Trophoblast cell (in vitro differentiated cells and primary cell): Measurements from ENCODE around the gene ORMDL2.

ENCODE experiments used
- DNase-seq, 2 donors: peaks; one replicate each; pipeline ENCODE4 v3.0.0-alpha.2; 2016
- H2AFZ ChIP-seq: 2 replicates; pipeline ENCODE4 v1.6.1; 2013; ENCODE audit warnings: low read length, moderate library complexity, mild to moderate bottlenecking; ENCODE audit not compliant: insufficient read depth, poor library complexity
- H2AK5ac ChIP-seq: 2 replicates; pipeline ENCODE4 v1.6.1; 2013; ENCODE audit warnings: mild to moderate bottlenecking, low read length
- H2BK120ac ChIP-seq: 2 replicates; pipeline ENCODE4 v1.6.1; 2013; ENCODE audit warnings: low read length, mild to moderate bottlenecking, moderate library complexity; ENCODE audit not compliant: insufficient read depth, poor library complexity
- H2BK12ac ChIP-seq: 2 replicates; pipeline ENCODE4 v1.6.1; 2013; ENCODE audit warnings: mild to moderate bottlenecking, low read length, moderate library complexity
- H2BK5ac ChIP-seq: 2 replicates; pipeline ENCODE4 v1.6.1; 2013; ENCODE audit warnings: low read length, low read depth, moderate library complexity, mild to moderate bottlenecking; ENCODE audit not compliant: poor library complexity
- H3K14ac ChIP-seq: 2 replicates; pipeline ENCODE4 v1.6.1; 2013; ENCODE audit warnings: mild to moderate bottlenecking, low read length
- H3K18ac ChIP-seq: 2 replicates; pipeline ENCODE4 v1.6.1; 2013; ENCODE audit warnings: mild to moderate bottlenecking, low read length
- H3K23ac ChIP-seq: 2 replicates; pipeline ENCODE4 v1.6.1; 2013; ENCODE audit warnings: low read length
- H3K27ac ChIP-seq: 2 replicates; pipeline ENCODE4 v1.5.1; 2013; ENCODE audit warnings: low read depth, mild to moderate bottlenecking, inconsistent platforms, low read length, moderate library complexity
- H3K27me3 ChIP-seq: 2 replicates; pipeline ENCODE4 v1.6.1; 2013; ENCODE audit warnings: inconsistent platforms, mild to moderate bottlenecking, low read length, moderate library complexity; ENCODE audit not compliant: insufficient read depth
- H3K36me3 ChIP-seq, 2 experiments: 1 replicate in 1 of 2; 2 replicates in 1 of 2; pipeline ENCODE4 v1.6.1; 2013; ENCODE audit warnings: low read length in 2 of 2, mild to moderate bottlenecking in 2 of 2, moderate library complexity in 1 of 2; ENCODE audit not compliant: insufficient read depth in 2 of 2, control insufficient read depth in 1 of 2
- H3K4ac ChIP-seq: 2 replicates; pipeline ENCODE4 v1.6.1; 2013; ENCODE audit warnings: low read depth, mild to moderate bottlenecking, low read length, moderate library complexity
- H3K4me1 ChIP-seq, 2 experiments: 1 replicate in 1 of 2; 2 replicates in 1 of 2; pipeline ENCODE4 v1.6.1; 2013; ENCODE audit warnings: low read length in 2 of 2, mild to moderate bottlenecking in 2 of 2, moderate library complexity in 1 of 2; ENCODE audit not compliant: insufficient read depth in 2 of 2, control insufficient read depth in 1 of 2
- H3K4me2 ChIP-seq: 2 replicates; pipeline ENCODE4 v1.6.1; 2013; ENCODE audit warnings: inconsistent platforms, mild to moderate bottlenecking, low read length, moderate library complexity
- H3K4me3 ChIP-seq: 2 replicates; pipeline ENCODE4 v1.5.1; 2013; ENCODE audit warnings: mild to moderate bottlenecking, low read depth, low read length, inconsistent platforms
- H3K79me1 ChIP-seq: one replicate; pipeline ENCODE4 v1.6.1; 2013; ENCODE audit warnings: low read length
- H3K79me2 ChIP-seq: 2 replicates; pipeline ENCODE4 v1.6.1; 2013; ENCODE audit warnings: low read length, mild to moderate bottlenecking; ENCODE audit not compliant: control insufficient read depth, insufficient read depth, poor library complexity
- H3K9ac ChIP-seq: 2 replicates; pipeline ENCODE4 v1.6.1; 2013; ENCODE audit warnings: mild to moderate bottlenecking, low read length
- H3K9me3 ChIP-seq: 2 replicates; pipeline ENCODE4 v1.6.1; 2013; ENCODE audit warnings: low read depth, mild to moderate bottlenecking, control low read depth, inconsistent platforms, low read length; ENCODE audit not compliant: insufficient read depth
- H4K12ac ChIP-seq: 2 replicates; pipeline ENCODE4 v1.6.1; 2013; ENCODE audit warnings: low read depth, mild to moderate bottlenecking, low read length, moderate library complexity
- H4K8ac ChIP-seq: 2 replicates; pipeline ENCODE4 v1.6.1; 2013; ENCODE audit warnings: low read depth, mild to moderate bottlenecking, low read length, moderate library complexity
- H4K91ac ChIP-seq: one replicate; pipeline ENCODE4 v1.6.1; 2013; ENCODE audit warnings: low read depth, mild to moderate bottlenecking, low read length, moderate library complexity
- WGBS: extraction: QIAGEN DNeasy Blood & Tissue Kit; methylation state at CpG from one replicate; pipeline ENCODE4 v1.1.7; 2013; ENCODE audit warnings: missing lambda C conversion rate; ENCODE audit not compliant: insufficient read length, insufficient coverage; ENCODE audit errors: extremely low coverage; 5-methylcytosine and 5-hydroxymethylcytosine counted together

Gene ORMDL2

GRCh38 chr12:55845785-55846496 lies 28.1 kb downstream of the ORMDL2 start:
- H4K12ac ChIP-seq = no peak overlapping the region
- peaks cover 11 to 18% of the 10 kb centered on the region in 2 experiments for H3K4me1 ChIP-seq
- WGBS = no CpG with 5 or more reads among the region's 7 CpGs
- H3K4ac ChIP-seq = no peak overlapping the region
- no peak overlapping the region for H3K9ac ChIP-seq
- H2BK12ac ChIP-seq = no peak overlapping the region
- no peak overlapping the region for H3K4me3 ChIP-seq
- no peaks in the 10 kb centered on the region for H3K36me3 ChIP-seq
- H4K8ac ChIP-seq = no peak overlapping the region
- H3K79me2 ChIP-seq = peaks cover 4% of the 10 kb centered on the region
- H2AK5ac ChIP-seq = no peak overlapping the region
- H3K79me1 ChIP-seq = peaks cover 6% of the 10 kb centered on the region
- H3K27me3 ChIP-seq = no peaks in the 10 kb centered on the region
- H3K9me3 ChIP-seq = no peaks in the 10 kb centered on the region
- H3K23ac ChIP-seq = no peak overlapping the region
- DNase-seq = no peak
- no peak overlapping the region for H3K27ac ChIP-seq
- no peak overlapping the region for H3K4me2 ChIP-seq
- no peak overlapping the region for H3K14ac ChIP-seq
- no peak overlapping the region for H2AFZ ChIP-seq
- H3K18ac ChIP-seq = no peak overlapping the region
- H2BK120ac ChIP-seq = no peak overlapping the region
- no peak overlapping the region for H4K91ac ChIP-seq
- H2BK5ac ChIP-seq = no peak overlapping the region

DNA sequence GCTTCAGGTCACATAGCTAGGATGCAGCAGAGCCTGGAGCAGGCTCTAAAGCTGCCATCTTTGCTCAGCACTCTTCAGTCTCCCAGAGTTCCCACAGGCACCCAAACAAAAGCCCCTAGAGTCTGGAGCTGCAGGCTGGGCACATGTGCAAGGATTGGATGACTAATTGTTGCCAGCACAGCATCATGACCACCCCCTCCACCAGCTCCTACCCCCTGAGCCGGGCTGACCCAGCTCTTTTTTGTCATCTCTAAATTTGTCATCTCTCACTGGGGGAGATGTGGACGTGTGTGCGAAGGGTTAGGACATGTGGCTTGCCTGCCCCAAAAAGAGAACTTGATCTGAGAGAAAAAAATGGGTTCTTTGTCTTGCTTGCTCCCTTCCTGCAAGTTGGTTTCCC lies 29.2 kb downstream of the ORMDL2 start:
- Histone ChIP-seq H3K9me3 (no peaks in the 10 kb centered on the region), H2AFZ (no peak overlapping the region)

DNA sequence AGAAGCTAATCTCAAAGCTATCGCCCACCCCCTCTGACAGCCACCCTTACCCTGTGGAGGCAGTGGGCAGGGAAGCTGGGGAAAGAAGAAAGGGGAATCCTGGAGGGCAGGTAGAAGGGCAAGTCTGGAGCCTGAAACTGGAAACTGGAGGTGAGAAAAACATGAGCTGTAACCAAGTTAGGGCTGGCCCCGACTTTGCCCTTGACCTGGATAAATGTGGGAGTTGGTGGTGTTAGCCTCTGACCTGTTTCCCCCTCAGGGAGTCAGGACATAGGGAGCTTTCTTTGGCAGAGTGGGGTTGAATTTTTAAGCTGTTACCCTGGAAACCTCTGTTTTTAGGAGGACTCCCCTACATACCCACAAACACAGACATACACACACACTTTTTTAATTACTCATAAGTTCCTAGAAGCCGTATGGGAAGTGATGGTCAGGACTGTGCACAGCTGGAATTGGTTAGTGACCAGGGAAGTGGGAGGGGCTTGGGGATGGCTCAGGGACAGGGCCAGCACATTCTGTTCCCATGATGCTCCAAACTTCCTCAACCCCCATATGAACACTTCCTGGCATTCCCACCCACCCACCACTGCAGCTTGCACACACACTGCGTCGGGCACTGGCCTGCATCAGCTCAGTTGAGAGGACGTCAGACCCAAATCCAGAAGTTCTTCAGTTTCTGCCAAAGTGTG lies 29.9 kb downstream of the ORMDL2 start:
- Histone ChIP-seq H3K18ac (no peak overlapping the region), H3K4ac (no peak overlapping the region), H3K27me3 (no peaks in the 10 kb centered on the region), H3K23ac (no peak overlapping the region), H3K36me3 (no peaks in the 10 kb centered on the region), H4K12ac (no peak overlapping the region), H2AFZ (no peak overlapping the region), H3K4me1 (peaks cover 3 to 11% of the 10 kb centered on the region in 2 experiments), H3K79me2 (no peaks in the 10 kb centered on the region), H4K91ac (no peak overlapping the region), H4K8ac (no peak overlapping the region), H3K4me3 (no peak overlapping the region), H2AK5ac (no peak overlapping the region), H3K4me2 (no peak overlapping the region), H3K79me1 (peaks cover under 1% of the 10 kb centered on the region), H2BK120ac (no peak overlapping the region), H3K9me3 (no peaks in the 10 kb centered on the region), H2BK5ac (no peak overlapping the region), H3K9ac (no peak overlapping the region), H3K14ac (no peak overlapping the region), H2BK12ac (no peak overlapping the region), H3K27ac (no peak overlapping the region)
- no CpG with 5 or more reads among the region's 6 CpGs for whole genome bisulfite sequencing
- peak; percentile 94 to 95 for DNase-seq

More for the DNA sequence above, 29.2 kb downstream of the ORMDL2 start:
- Histone ChIP-seq H3K4me2 (no peak overlapping the region), H3K9ac (no peak overlapping the region), H3K4me1 (peaks cover 10 to 15% of the 10 kb centered on the region in 2 experiments), H3K79me2 (peaks cover 4% of the 10 kb centered on the region), H4K8ac (no peak overlapping the region), H2BK12ac (no peak overlapping the region), H3K79me1 (peaks cover 6% of the 10 kb centered on the region), H3K23ac (no peak overlapping the region), H4K12ac (no peak overlapping the region), H2BK5ac (no peak overlapping the region), H4K91ac (no peak overlapping the region), H2BK120ac (no peak overlapping the region), H3K14ac (no peak overlapping the region), H3K27ac (no peak overlapping the region), H3K27me3 (no peaks in the 10 kb centered on the region), H3K36me3 (no peaks in the 10 kb centered on the region), H3K18ac (no peak overlapping the region), H3K4me3 (no peak overlapping the region), H3K4ac (no peak overlapping the region), H2AK5ac (no peak overlapping the region)
- peak; percentile 62 for DNase-seq
- WGBS = no CpG with 5 or more reads among the region's 3 CpGs

DNA sequence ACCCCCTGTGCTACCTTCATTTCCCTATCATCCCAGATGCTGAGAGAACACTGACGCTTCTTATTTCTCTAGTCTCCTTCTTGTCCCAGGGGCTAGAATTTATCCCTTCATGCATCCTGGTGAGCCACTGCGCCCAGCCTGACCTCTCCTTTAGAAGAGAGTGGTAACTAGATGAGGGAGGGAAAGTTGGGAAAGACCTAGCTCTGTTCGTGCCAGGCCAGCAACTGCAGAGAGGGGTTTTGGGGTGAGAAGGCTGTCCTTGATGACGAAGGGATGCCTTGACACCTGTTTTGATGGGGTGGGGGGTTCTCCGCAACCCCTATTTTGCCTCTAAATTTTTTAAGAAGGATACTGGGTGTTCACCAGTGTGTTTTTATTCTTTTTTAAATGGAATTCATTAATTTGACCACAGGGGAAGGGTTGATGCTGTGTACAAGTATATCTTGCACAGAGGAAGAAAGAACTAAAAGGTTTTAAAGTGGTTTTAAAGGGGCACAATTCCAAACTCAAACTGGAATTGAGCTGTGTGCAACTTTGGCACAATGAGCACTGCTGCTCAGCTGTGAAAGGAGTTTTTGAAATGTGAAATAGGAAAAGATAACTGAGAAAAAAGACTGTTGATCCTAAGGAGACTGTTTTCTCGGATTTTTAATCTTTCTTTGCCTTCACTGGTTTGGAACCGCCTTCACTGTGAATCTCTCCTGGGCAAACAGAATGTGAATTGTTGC lies 31.9 kb downstream of the ORMDL2 start:
- no peak overlapping the region for H3K9ac ChIP-seq
- no peaks in the 10 kb centered on the region for H3K79me1 ChIP-seq
- H3K27me3 ChIP-seq = no peaks in the 10 kb centered on the region
- no CpG with 5 or more reads among the region's 7 CpGs for WGBS
- no peak overlapping the region for H4K12ac ChIP-seq
- no peak overlapping the region for H3K23ac ChIP-seq
- no peak for DNase-seq
- H3K9me3 ChIP-seq = no peaks in the 10 kb centered on the region
- no peak overlapping the region for H4K91ac ChIP-seq
- no peak overlapping the region for H3K4me2 ChIP-seq
- H2BK5ac ChIP-seq = no peak overlapping the region
- no peaks in the 10 kb centered on the region for H3K36me3 ChIP-seq
- no peak overlapping the region for H2BK120ac ChIP-seq
- H4K8ac ChIP-seq = no peak overlapping the region
- H2AK5ac ChIP-seq = no peak overlapping the region
- H3K4ac ChIP-seq = no peak overlapping the region
- H3K79me2 ChIP-seq = no peaks in the 10 kb centered on the region
- no peak overlapping the region for H3K4me3 ChIP-seq
- H3K14ac ChIP-seq = no peak overlapping the region
- H3K4me1 ChIP-seq = peaks cover 0 to 4% of the 10 kb centered on the region in 2 experiments
- no peak overlapping the region for H2BK12ac ChIP-seq
- no peak overlapping the region for H3K27ac ChIP-seq
- no peak overlapping the region for H2AFZ ChIP-seq
- no peak overlapping the region for H3K18ac ChIP-seq
